D721Med (cell line): ENCODE results near the gene LTC4S.

Experiments used
- DNase-seq: peaks from one replicate; pipeline ENCODE4 v3.0.0; 2011; ENCODE audit warnings: low spot score; ENCODE audit not compliant: insufficient read length
- FAIRE-seq: peaks from 2 replicates; lab custom pipeline; 2011; peaks lifted over from hg19 to GRCh38; lab: Jason Lieb, UNC
- TF ChIP-seq, protein P1 (sequence below): IDR thresholded peaks from 2 replicates; pipeline ENCODE4 v1.5.1; 2012; ENCODE audit warnings: mild to moderate bottlenecking, control low read depth; ENCODE audit not compliant: insufficient read depth; ENCODE audit errors: missing control alignments

Gene LTC4S

DNA sequence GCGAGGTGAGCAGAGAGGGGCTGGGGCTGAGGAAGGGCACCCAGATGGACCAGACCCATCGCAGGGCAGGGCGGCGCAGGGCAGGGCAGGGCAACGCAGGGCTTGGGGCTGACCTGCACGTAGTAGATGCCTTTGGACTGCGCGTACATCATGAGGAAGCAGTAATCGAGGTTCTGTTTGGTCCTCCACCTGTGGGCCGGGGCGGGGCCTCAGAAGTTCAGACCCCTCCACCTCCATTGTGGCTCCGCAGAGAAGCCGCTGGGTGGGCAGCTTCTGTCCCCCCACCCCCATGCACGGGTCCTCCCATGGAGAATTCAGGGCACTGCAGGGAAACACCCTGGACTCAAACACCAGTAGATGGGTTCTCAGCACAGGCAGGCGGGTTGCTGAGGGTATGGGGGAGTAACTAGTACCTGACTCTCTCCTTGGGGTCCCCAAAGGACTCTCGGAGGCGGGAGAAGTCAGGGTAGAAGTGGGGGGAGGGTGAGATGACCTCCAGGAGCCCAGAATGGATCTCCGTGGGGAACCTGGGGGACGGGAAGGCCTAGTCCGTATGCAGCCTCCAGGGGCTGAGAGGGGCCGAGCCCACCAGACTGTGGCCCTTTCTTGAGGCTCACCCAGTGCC is 6.4 kb downstream of the LTC4S start:
- FAIRE-seq (no peak), DNase-seq (no peak)
- TF ChIP-seq, protein P1, sequence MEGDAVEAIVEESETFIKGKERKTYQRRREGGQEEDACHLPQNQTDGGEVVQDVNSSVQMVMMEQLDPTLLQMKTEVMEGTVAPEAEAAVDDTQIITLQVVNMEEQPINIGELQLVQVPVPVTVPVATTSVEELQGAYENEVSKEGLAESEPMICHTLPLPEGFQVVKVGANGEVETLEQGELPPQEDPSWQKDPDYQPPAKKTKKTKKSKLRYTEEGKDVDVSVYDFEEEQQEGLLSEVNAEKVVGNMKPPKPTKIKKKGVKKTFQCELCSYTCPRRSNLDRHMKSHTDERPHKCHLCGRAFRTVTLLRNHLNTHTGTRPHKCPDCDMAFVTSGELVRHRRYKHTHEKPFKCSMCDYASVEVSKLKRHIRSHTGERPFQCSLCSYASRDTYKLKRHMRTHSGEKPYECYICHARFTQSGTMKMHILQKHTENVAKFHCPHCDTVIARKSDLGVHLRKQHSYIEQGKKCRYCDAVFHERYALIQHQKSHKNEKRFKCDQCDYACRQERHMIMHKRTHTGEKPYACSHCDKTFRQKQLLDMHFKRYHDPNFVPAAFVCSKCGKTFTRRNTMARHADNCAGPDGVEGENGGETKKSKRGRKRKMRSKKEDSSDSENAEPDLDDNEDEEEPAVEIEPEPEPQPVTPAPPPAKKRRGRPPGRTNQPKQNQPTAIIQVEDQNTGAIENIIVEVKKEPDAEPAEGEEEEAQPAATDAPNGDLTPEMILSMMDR = no peak

DNA sequence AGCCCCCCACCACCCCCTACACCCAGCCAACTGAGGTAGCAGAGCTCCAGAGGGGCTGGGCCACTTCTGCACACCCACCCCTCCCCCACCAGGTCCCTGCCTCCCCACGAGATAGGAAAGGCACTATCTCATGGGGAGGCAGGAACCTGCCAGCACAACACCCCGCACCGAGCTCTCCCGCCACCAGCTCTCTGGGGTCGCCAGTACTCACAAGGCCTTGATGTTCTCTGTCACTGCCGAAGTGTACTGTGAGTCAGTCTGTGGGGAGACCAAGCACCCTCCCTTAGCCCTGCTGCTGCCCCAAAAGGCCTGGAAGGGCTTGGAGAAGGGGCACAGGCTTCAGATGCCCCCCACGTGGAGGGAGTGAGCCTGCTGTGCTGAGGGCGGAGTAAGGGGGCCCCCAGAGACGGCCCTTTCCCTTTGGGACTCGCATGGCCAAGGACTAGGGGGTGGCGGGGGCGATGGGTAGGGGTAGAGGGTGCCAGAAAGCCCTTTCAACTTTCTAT is 7.0 kb downstream of the LTC4S start:
- TF ChIP-seq, protein P1 = no peak
- DNase-seq (no peak), FAIRE-seq (no peak)

DNA sequence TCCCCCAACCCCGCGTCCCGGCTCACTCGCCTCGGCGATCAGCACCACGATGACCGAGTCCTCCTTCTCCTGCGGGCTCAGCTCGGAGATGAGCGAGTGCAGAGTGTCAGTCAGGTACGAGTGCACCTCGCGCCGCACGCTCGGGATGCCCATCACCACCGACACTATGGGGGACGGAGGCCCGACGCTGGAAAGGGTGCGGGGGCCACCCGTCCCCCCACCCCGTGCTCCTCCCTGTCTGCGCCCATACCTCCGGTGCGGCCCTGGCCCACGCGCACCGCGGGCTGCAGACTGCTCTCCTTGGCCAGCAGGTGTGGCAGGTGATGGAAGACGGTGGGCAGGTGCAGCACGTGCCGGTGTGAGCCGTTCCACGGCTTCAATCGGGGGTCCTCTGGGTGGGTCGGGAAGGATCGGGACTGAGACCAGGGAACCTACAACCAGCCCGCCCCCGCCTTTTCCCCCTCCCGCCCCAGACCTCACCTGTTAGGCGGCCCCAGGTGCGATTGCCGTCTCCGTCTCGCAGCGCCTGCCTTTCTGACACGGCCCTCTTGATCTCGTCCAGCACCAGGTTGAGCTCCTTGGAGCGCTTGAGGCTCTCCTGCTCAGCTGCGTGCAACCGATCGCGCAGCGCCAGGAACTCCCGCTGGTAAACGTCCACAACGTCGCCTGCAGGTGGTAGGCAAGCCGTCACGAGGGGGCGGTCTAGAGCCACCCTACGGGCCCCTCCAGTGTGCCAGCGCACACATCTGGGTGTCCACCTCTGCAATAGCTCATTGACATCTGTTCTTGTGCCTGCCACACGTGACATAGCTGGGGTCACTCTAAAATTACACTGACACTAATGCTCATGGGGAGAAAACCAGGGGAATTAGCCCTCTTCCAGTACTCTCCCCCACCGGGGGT is 7.8 kb downstream of the LTC4S start:
- FAIRE-seq (no peak), DNase-seq (no peak)

DNA sequence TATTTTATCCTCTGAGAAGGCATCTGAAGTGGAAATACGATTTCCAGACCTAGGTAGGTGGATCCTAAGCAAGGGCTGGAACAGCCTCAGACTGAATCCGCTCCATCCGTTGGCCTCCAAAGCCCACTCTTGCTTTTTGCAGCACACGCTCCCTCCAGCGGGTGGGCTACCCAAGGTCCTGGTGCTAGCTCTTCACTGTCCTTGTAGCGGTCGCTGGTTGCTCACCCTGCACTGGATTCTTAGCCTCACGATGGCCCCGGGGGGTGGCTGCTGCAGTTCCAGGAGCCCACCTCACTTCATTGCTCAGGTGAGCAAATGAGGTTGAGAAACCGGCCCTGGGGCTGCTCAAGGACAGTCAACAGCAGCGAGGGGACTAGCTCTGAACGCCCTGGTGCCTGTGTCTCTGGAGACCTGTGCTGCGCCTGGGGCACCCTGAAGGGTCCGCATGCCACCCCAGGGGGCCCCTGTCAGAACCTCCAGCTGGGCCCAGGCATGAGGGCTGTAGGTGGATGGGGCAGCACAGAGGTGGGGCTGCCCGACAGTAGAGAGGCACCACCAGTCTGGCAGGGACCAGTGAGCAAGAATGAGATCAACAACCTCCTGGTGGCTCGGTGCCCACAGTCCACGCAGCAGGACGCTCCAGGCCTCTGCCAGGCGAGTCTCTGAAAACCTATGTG is 8.6 kb downstream of the LTC4S start:
- no peak for DNase-seq

More for the DNA sequence above, 7.8 kb downstream of the LTC4S start:
- TF ChIP-seq, protein P1 = peak; percentile 51

DNA sequence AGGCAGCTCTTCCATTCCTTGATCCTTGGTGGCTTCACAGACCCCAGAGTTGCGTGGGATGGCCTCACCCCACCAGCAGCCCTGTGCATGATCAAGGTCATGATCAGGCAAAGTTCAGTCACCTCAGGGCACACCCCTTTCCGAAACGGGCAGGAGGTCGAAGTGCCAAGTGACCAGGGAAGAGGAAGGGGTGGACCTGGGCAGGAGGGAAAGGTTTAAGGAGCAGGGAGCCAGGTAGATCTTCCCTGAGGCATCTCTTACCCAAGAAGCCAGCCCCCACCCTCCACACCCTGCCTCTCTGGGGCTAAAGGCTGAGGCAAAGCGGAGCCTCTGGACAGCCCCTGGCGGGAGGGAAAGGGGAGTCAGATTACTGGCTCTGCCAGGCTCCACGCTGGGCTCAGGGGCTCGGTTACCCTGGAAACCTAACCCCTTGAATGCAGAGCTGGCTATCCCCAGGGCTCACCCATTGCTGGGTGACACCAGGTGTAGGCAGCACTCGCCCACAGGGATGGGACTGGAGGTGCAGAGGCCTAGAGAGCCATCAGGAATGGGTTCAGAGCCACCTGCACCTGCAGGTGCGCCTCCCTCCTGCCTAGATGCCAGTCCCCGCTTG is 9.3 kb downstream of the LTC4S start:
- no peak for DNase-seq
- TF ChIP-seq, protein P1 = no peak
- no peak for FAIRE-seq

More for the DNA sequence above, 8.6 kb downstream of the LTC4S start:
- no peak for FAIRE-seq
- TF ChIP-seq, protein P1 = no peak

DNA sequence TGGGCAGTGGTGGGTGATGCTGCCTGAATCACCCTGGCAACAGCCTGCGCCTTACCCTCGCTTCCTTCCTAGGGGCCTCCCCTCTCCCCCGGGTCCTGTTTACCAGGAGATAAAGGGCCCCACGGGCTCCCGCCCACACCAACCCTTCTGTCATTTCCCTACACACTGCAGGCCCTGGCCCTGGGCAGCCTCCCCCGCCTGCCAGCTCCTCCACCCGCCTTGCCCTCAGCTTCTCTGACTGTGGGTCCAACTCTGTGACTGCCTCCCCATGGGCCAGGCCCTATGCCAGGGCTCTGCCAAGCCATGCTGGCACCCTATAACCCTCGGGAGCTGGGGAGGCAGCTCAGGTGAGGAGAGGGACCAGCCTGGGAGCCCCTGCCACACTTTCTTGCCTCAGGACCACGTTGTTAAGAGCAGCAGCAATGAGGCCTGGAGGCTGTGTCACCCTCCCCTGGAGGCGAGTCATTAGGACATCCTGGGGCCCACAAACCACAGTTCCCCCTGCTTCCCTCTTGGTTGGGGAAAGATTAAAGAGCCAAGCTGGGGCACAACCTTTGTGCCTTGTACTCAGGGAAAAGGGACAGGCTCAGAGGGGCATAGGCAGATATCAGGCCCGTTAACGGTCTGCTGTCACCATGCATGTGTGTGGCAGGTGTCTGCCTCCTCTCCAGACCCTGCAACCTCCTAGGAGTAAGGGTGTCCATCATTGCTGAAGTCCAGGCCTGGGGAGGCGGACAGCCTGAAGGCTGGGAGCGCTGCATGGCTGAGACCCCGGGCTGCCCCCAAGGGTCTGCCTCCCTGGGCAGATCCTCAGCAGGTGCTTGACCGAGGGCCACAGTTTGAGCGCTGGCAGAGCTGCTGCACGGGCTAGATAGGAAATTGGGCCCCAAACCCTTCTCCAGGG is 10.1 kb downstream of the LTC4S start:
- TF ChIP-seq, protein P1 = no peak
- no peak for FAIRE-seq
- DNase-seq = no peak
